HG03439 (cell line): ENCODE data around the gene GPC3.
"Not testable (repeated sequence)": the region's sequence is repeated elsewhere in the genome, so short reads cannot be mapped to it uniquely, and the experiment has no call there.

ENCODE experiments used
- ATAC-seq: cut with Tn5 transposase; IDR thresholded peaks from one replicate; pipeline ENCODE4 v1.9.1; 2021; ENCODE audit warnings: mild to moderate bottlenecking, moderate library complexity; ENCODE audit not compliant: unreplicated experiment

GPC3 gene

GRCh38 chrX:133905305-133905704 is 80.1 kb downstream of the GPC3 start:
- no peak for ATAC-seq

GRCh38 chrX:133897593-133898163 is 87.7 kb downstream of the GPC3 start:
- ATAC-seq: no peak

GRCh38 chrX:133892337-133892736 is 93.1 kb downstream of the GPC3 start:
- no peak for ATAC-seq

GRCh38 chrX:133888984-133889383 is 96.4 kb downstream of the GPC3 start:
- no peak for ATAC-seq

- not testable (repeated sequence) for ATAC-seq
These were observed 97.3 kb downstream of the GPC3 start for GRCh38 chrX:133888084-133888483.

- no peak for ATAC-seq
These were observed 100.7 kb downstream of the GPC3 start for GRCh38 chrX:133884430-133885394.

- ATAC-seq: no peak
These were observed 103.5 kb downstream of the GPC3 start for GRCh38 chrX:133881893-133882292.

- no peak for ATAC-seq
These were observed 104.4 kb downstream of the GPC3 start for GRCh38 chrX:133881007-133881406.

GRCh38 chrX:133880032-133880443 is 105.4 kb downstream of the GPC3 start:
- ATAC-seq: no peak

GRCh38 chrX:133878710-133879109 is 106.7 kb downstream of the GPC3 start:
- ATAC-seq: no peak

- no peak for ATAC-seq
These were observed 108.7 kb downstream of the GPC3 start for GRCh38 chrX:133876646-133877045.

GRCh38 chrX:133869270-133869669 is 116.1 kb downstream of the GPC3 start:
- no peak for ATAC-seq

GRCh38 chrX:133868682-133869081 is 116.7 kb downstream of the GPC3 start:
- no peak for ATAC-seq

GRCh38 chrX:133868250-133868649 is 117.1 kb downstream of the GPC3 start:
- no peak for ATAC-seq

GRCh38 chrX:133865761-133866471 is 119.5 kb downstream of the GPC3 start:
- no peak for ATAC-seq

- ATAC-seq: no peak
These were observed 121.2 kb downstream of the GPC3 start for GRCh38 chrX:133864236-133864635.

GRCh38 chrX:133859860-133860259 is 125.5 kb downstream of the GPC3 start:
- no peak for ATAC-seq

- no peak for ATAC-seq
These were observed 126.1 kb downstream of the GPC3 start for GRCh38 chrX:133859336-133859735.

GRCh38 chrX:133857640-133858269 is 127.6 kb downstream of the GPC3 start:
- no peak for ATAC-seq

GRCh38 chrX:133856819-133857218 is 128.6 kb downstream of the GPC3 start:
- no peak for ATAC-seq

- ATAC-seq: no peak
These were observed 131.1 kb downstream of the GPC3 start for GRCh38 chrX:133854290-133854689.
